NOMO-1 treated with dmso at 0.1 percent for 144 hours (cell line): ENCODE measurements around the gene TRA2B.

Experiments used
- DNase-seq: peaks from one replicate; lab custom pipeline; 2025; ENCODE audit not compliant: unreplicated experiment; lab: John Stamatoyannopoulos, UW

TRA2B gene

GRCh38 chr3:185954366-185954723 lies 16.5 kb upstream of the TRA2B start:
- DNase-seq: no peak

GRCh38 chr3:185950728-185951127 lies 12.9 kb upstream of the TRA2B start:
- DNase-seq: no peak

GRCh38 chr3:185949515-185949914 lies 11.7 kb upstream of the TRA2B start:
- DNase-seq: no peak

GRCh38 chr3:185948292-185948691 lies 10.5 kb upstream of the TRA2B start:
- DNase-seq: no peak

- DNase-seq: no peak
Observed at GRCh38 chr3:185943760-185944106, 5.9 kb upstream of the TRA2B start.

GRCh38 chr3:185942907-185943759 lies 5.3 kb upstream of the TRA2B start:
- DNase-seq: peak; percentile 92

GRCh38 chr3:185942396-185942795 lies 4.6 kb upstream of the TRA2B start:
- no peak for DNase-seq

- no peak for DNase-seq
Observed at GRCh38 chr3:185940951-185941350, 3.1 kb upstream of the TRA2B start.

GRCh38 chr3:185939721-185940120 lies 1.9 kb upstream of the TRA2B start:
- no peak for DNase-seq

GRCh38 chr3:185936814-185937688 lies 763 bp downstream of the TRA2B start:
- DNase-seq: peak; percentile 89

GRCh38 chr3:185936273-185936629 lies 1.6 kb downstream of the TRA2B start:
- no peak for DNase-seq

- DNase-seq: no peak
Observed at GRCh38 chr3:185935465-185936272, 2.1 kb downstream of the TRA2B start.

GRCh38 chr3:185934767-185935464 lies 2.9 kb downstream of the TRA2B start:
- no peak for DNase-seq

GRCh38 chr3:185934174-185934557 lies 3.6 kb downstream of the TRA2B start:
- no peak for DNase-seq

GRCh38 chr3:185933374-185934173 lies 4.2 kb downstream of the TRA2B start:
- no peak for DNase-seq

- DNase-seq: no peak
Observed at GRCh38 chr3:185931777-185932612, 5.8 kb downstream of the TRA2B start.

- no peak for DNase-seq
Observed at GRCh38 chr3:185930393-185931107, 7.3 kb downstream of the TRA2B start.
